Measurements from ENCODE around the gene ECHS1.

Gene ECHS1

GRCh38 chr10:133400624-133401424, 27.7 kb upstream of the ECHS1 start:
- ChIA-PET POLR2A (no interaction called here), CTCF (interaction anchor here (0.7 to 0.8 kb wide), 2 partner anchors 71 to 86 kb away, joined by 3 read pairs; no protein-coding TSS in a partner anchor)
- Histone ChIP-seq H3K4me3 (ENCODE audit: low read depth, low read length) (no peak overlapping the region), H3K4me1 (ENCODE audit: control insufficient read depth, insufficient read depth, low read length) (no peaks in the 10 kb centered on the region), H3K36me3 (ENCODE audit: control insufficient read depth in 2 of 2, insufficient read depth in 1 of 2, low read length in 2 of 2) (peaks cover 27 to 94% of the 10 kb centered on the region in 2 experiments), H3K9me3 (ENCODE audit: control insufficient read depth, insufficient read depth, low read depth, low read length) (no peaks in the 10 kb centered on the region), H3K27ac (ENCODE audit: extremely low read depth, low read depth, low read length) (no peak overlapping the region)
- TF ChIP-seq, protein P1, sequence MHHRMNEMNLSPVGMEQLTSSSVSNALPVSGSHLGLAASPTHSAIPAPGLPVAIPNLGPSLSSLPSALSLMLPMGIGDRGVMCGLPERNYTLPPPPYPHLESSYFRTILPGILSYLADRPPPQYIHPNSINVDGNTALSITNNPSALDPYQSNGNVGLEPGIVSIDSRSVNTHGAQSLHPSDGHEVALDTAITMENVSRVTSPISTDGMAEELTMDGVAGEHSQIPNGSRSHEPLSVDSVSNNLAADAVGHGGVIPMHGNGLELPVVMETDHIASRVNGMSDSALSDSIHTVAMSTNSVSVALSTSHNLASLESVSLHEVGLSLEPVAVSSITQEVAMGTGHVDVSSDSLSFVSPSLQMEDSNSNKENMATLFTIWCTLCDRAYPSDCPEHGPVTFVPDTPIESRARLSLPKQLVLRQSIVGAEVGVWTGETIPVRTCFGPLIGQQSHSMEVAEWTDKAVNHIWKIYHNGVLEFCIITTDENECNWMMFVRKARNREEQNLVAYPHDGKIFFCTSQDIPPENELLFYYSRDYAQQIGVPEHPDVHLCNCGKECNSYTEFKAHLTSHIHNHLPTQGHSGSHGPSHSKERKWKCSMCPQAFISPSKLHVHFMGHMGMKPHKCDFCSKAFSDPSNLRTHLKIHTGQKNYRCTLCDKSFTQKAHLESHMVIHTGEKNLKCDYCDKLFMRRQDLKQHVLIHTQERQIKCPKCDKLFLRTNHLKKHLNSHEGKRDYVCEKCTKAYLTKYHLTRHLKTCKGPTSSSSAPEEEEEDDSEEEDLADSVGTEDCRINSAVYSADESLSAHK (tag by site-specific recombination; IDR thresholded peaks at IDR 0.05): no peak

GRCh38 chr10:133399123-133399601, 26.0 kb upstream of the ECHS1 start:
- no peak overlapping the region for H3K4me3 ChIP-seq (ENCODE audit: low read depth, low read length)
- H3K9me3 ChIP-seq (ENCODE audit: control insufficient read depth, insufficient read depth, low read depth, low read length): no peaks in the 10 kb centered on the region
- ChIA-PET POLR2A (no interaction called here), CTCF (no interaction called here)
- H3K4me1 ChIP-seq (ENCODE audit: control insufficient read depth, insufficient read depth, low read length): no peaks in the 10 kb centered on the region
- TF ChIP-seq, protein P2, sequence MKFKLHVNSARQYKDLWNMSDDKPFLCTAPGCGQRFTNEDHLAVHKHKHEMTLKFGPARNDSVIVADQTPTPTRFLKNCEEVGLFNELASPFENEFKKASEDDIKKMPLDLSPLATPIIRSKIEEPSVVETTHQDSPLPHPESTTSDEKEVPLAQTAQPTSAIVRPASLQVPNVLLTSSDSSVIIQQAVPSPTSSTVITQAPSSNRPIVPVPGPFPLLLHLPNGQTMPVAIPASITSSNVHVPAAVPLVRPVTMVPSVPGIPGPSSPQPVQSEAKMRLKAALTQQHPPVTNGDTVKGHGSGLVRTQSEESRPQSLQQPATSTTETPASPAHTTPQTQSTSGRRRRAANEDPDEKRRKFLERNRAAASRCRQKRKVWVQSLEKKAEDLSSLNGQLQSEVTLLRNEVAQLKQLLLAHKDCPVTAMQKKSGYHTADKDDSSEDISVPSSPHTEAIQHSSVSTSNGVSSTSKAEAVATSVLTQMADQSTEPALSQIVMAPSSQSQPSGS (tag by site-specific recombination; IDR thresholded peaks at IDR 0.05; ENCODE audit: low read depth): no peak
- TF ChIP-seq ZNF654 (tag by site-specific recombination; IDR thresholded peaks at IDR 0.05; ENCODE audit: low read depth): no peak
- no peak for TF ChIP-seq ZNF266 (tag by site-specific recombination; IDR thresholded peaks at IDR 0.05; ENCODE audit: low read depth)
- no peak for TF ChIP-seq FEZF1 (tag by site-specific recombination; IDR thresholded peaks at IDR 0.05)
- no peak for TF ChIP-seq REPIN1 (tag by site-specific recombination; IDR thresholded peaks at IDR 0.05; ENCODE audit: low read depth)
- no peak for TF ChIP-seq ZNF670 (tag by site-specific recombination; IDR thresholded peaks at IDR 0.05; ENCODE audit: low read depth)
- TF ChIP-seq ZNF248 (tag by site-specific recombination; IDR thresholded peaks at IDR 0.05): no peak
- H3K27ac ChIP-seq (ENCODE audit: extremely low read depth, low read depth, low read length): no peak overlapping the region
- H3K36me3 ChIP-seq (ENCODE audit: control insufficient read depth in 2 of 2, insufficient read depth in 1 of 2, low read length in 2 of 2): peaks cover 21 to 84% of the 10 kb centered on the region in 2 experiments

DNA sequence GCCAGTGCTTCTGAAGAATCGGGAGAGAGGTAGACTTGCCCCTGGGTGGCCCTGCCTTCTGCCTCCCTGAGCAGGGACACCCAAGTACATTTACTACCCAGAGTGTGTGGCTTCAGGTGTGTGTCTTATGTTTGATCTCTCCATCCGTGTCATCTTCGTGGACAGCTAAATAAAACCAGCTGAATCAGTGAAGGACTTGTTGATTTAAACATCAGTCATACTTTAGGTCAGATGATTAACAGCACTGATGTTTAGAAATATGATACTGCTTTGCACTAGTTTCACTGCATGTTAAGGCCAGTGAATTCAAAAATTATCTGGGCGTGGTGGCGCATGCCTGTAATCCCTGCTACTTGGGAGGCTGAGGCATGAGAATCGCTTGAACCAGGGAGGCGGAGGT, 24.8 kb upstream of the ECHS1 start:
- peak; percentile 61; the same call in 1 of the 2 replicates for TF ChIP-seq SCRT2 (tag by site-specific recombination; IDR thresholded peaks at IDR 0.05)
- TF ChIP-seq ZBTB8A (tag by site-specific recombination; IDR thresholded peaks at IDR 0.05): no peak
- Histone ChIP-seq H3K36me3 (ENCODE audit: control insufficient read depth in 2 of 2, insufficient read depth in 1 of 2, low read length in 2 of 2) (peaks cover 21 to 74% of the 10 kb centered on the region in 2 experiments), H3K27ac (ENCODE audit: extremely low read depth, low read depth, low read length) (no peak overlapping the region), H3K9me3 (ENCODE audit: control insufficient read depth, insufficient read depth, low read depth, low read length) (no peaks in the 10 kb centered on the region), H3K4me3 (ENCODE audit: low read depth, low read length) (no peak overlapping the region), H3K4me1 (ENCODE audit: control insufficient read depth, insufficient read depth, low read length) (no peaks in the 10 kb centered on the region)
- CTCF ChIA-PET: interaction anchor here (0.7 kb wide), 1 partner anchor 195 kb away, joined by 3 read pairs; no protein-coding TSS in a partner anchor
- POLR2A ChIA-PET: no interaction called here

DNA sequence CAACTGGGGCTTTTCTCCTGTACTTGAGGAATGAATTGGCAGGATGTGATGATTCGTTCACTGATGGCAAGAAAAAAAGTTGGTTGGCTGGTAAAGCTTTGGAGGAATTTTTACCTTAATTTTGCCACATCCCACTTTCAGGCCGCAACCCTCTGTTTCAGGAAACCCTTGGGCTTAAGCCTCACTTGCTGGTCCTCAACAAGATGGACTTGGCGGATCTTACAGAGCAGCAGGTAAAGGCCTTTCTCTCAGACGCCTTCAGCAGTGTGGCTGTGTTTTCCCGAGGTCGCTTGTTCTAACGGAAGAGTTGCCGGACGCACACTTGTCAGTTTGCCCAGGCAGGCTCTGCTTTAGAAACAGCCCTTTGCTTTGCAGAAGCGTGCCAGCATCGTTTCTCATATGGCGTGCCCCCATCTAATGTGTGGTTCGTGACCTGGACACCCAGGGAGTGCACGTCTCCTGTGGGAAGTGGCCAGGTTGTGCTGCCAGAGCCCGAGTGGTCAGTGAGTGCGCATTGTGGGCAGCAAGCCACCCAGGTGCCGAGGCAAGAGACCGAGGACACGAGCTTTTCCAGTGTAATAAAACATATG, 23.0 kb upstream of the ECHS1 start:
- CTCF ChIA-PET: interaction anchor here (1.8 kb wide), 1 partner anchor 66 kb away, joined by 10 read pairs; no protein-coding TSS in a partner anchor
- peaks cover 21 to 57% of the 10 kb centered on the region in 2 experiments for H3K36me3 ChIP-seq (ENCODE audit: control insufficient read depth in 2 of 2, insufficient read depth in 1 of 2, low read length in 2 of 2)
- POLR2A ChIA-PET: no interaction called here
- TF ChIP-seq ZBTB20 (tag by site-specific recombination; IDR thresholded peaks at IDR 0.05) (no peak), ZNF121 (tag by site-specific recombination; IDR thresholded peaks at IDR 0.05) (no peak), ZNF362 (tag by site-specific recombination; IDR thresholded peaks at IDR 0.05) (no peak), ZBTB48 (tag by site-specific recombination; IDR thresholded peaks at IDR 0.05) (no peak), KLF9 (tag by site-specific recombination; IDR thresholded peaks at IDR 0.05; ENCODE audit: low read depth) (no peak), ZNF302 (tag by site-specific recombination; IDR thresholded peaks at IDR 0.05; ENCODE audit: low read depth) (no peak), ZFP41 (tag by site-specific recombination; IDR thresholded peaks at IDR 0.05; ENCODE audit: borderline replicate concordance) (no peak), ZNF175 (tag by site-specific recombination; IDR thresholded peaks at IDR 0.05) (no peak), ZSCAN30 (tag by site-specific recombination; IDR thresholded peaks at IDR 0.05) (no peak), ZNF585B (tag by site-specific recombination; IDR thresholded peaks at IDR 0.05) (no peak)
- TF ChIP-seq, protein P3, sequence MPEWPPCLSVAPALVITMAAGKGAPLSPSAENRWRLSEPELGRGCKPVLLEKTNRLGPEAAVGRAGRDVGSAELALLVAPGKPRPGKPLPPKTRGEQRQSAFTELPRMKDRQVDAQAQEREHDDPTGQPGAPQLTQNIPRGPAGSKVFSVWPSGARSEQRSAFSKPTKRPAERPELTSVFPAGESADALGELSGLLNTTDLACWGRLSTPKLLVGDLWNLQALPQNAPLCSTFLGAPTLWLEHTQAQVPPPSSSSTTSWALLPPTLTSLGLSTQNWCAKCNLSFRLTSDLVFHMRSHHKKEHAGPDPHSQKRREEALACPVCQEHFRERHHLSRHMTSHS (tag by site-specific recombination; IDR thresholded peaks at IDR 0.05): no peak

More for the DNA sequence above, 23.0 kb upstream of the ECHS1 start:
- H3K9me3 ChIP-seq (ENCODE audit: control insufficient read depth, insufficient read depth, low read depth, low read length): no peaks in the 10 kb centered on the region
- no peaks in the 10 kb centered on the region for H3K4me1 ChIP-seq (ENCODE audit: control insufficient read depth, insufficient read depth, low read length)
- H3K4me3 ChIP-seq (ENCODE audit: low read depth, low read length): no peak overlapping the region
- H3K27ac ChIP-seq (ENCODE audit: extremely low read depth, low read depth, low read length): no peak overlapping the region
